ENCODE results near the gene DCXR.
A peak's percentile ranks its signal among the peaks of the same experiment; 100 is the strongest.

DCXR gene

GRCh38 chr17:82036634-82037091 lies 834 bp downstream of the DCXR start:
- DNase-seq, result no peak

- DNase-seq, result no peak
Measured at GRCh38 chr17:82035956-82036633, 1.4 kb downstream of the DCXR start.

GRCh38 chr17:82035488-82035887 lies 2.0 kb downstream of the DCXR start:
- DNase-seq, result no peak

- DNase-seq, result no peak
Measured at GRCh38 chr17:82034371-82035011, 3.0 kb downstream of the DCXR start.

- no peak for DNase-seq
Measured at GRCh38 chr17:82033359-82034085, 4.0 kb downstream of the DCXR start.

DNA sequence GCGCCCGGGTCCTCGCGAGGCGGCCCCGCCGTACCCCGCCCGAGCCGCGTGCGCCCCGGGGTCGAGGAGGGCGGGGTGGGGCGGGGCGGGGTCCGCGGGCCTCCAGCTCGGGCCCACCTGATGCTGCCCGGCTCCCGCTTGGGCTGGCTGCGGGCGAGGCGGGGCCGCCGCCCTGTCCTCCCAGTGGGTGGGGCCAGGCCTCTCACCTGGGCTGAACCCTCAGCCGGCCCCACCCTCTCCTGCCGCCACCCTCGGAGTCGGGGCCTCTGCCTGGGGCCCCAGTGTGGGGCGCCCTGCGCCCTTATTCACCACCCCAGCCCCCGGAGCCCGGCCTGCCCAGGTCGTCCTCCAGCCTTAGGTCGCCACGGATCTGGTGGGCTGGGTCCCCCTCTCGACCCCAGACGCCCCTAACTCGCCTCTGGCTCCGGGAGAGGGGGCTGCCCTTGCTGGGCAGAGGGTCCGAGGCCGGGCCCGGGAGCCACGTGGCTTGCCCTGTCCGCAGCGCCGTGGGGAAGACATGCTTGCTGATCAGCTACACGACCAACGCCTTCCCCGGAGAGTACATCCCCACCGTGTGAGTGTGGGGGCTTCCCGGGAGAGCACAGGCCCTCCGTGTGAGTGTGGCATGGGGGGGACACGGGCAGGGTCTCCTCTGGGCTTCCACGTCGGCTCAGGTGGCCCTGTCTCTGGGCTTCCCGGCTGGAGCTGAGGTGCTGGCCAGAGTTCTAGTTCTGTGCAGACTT lies 5.4 kb downstream of the DCXR start:
- DNase-seq, result no peak

DNA sequence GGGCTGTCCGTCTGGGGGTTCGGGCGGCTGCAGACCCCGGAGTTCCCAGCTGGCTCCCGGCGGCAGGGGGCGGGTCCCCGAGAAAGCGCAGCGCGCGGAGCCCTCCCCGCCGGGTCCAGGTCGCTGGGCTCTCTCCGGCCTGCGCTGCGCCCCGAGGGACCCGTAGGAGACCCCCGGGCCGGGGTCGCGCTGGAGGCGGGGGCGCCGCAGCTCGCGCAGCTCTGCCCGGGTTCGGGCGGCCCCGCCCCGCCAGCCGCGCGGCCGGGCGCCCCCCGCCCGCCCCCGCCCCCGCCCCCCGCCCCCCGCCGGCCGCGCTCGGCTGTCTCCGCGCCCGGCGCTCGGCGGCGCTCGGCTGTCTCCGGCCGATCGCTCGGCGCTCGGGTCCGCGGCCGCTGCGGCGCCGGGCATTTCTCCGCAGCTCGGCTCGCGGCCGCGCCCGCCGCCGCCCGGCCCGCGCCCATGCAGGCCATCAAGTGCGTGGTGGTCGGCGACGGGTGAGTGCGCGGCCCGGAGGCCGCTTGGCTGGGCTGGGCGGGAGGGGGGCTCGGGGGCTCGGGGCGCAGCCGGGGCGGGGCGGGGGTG lies 6.1 kb downstream of the DCXR start, which contains the start of gene RAC3:
Gene RAC3, plus strand, starts transcription at position 376 of the 582 bp plus-strand sequence. Its CDS starts 84 bp downstream, at position 460.
- no peak for DNase-seq

DNA sequence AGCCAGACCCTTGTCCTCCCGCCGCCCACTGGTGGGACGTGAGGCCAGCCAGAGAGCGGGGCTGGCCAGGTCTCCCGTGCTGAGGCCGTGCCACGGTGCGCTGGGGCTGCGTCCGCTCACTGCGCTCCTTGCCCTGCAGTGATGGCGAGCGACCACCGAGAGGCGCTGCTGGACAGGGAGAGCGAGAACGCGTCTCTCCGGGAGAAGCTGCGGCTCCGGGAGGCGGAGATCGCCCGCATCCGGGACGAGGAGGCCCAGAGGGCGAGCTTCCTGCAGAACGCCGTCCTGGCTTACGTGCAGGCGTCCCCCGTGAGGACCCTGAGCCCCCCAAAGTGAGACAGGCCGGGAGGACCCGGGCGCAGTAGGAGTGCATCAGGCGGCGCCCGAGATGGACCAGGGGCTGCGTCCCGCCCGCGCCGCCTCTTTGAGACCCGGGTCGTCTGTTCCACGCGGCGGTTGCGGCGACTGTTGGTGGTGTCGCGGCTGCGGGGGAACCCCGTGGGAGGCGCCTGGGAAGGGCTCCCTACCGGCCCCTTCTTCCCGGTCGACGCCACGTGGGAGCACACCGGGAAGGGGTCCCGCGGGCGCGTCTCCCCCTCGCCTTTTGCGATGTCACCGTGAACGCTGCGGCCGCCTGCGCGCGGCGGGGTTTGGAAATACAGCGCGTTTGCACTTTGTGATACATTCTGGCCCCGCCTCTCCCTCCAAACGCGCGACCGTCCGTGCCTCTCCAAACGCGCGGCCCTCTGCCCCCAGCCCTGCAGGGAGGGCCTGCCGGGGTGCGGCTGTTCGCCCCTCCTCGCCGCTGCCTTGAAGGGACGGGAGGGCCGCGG lies 6.8 kb downstream of the DCXR start:
- DNase-seq, result no peak

- no peak for DNase-seq
Measured at GRCh38 chr17:82029990-82030469, 7.5 kb downstream of the DCXR start.

GRCh38 chr17:82029391-82029790 lies 8.1 kb downstream of the DCXR start:
- DNase-seq, result no peak

DNA sequence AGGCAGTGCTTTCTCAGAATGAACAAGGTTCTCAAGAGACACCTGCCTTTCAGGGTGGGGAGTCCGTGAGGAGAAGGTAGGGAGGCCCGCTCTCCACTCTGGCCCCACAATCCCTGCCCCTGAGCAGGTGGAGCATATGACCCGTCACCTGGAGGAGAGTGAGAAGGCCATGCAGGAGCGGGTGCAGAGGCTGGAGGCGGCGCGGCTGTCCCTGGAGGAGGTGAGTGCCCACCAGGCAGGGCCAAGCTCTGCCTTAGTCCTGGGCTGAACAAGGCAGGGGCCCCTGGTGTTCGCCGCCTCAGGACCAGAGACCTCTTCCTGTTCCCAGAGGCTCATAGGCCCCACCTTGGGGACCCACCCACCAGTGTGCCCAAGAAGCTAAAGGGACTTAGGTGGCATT lies 8.5 kb downstream of the DCXR start:
- DNase-seq, result no peak

DNA sequence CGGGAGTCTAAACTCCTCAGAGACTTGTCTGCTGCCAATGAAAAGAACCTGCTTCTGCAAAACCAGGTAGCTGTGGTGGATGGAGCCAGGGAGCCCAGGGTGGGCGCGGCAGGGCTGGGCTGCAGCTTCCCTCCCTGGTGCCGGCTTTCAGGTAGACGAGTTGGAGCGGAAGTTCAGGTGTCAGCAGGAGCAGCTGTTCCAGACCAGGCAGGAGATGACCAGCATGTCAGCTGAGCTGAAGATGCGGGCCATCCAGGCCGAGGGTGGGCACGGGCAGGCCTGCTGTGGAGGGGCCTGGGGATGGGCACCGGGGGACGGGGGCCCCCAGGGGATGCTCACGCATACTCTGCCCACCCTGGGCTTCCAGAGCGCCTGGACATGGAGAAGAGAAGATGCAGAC lies 9.3 kb downstream of the DCXR start:
- DNase-seq, result no peak

- no peak for DNase-seq
Measured at GRCh38 chr17:82025401-82026107, 11.9 kb downstream of the DCXR start.

GRCh38 chr17:82024859-82025258 lies 12.6 kb downstream of the DCXR start:
- no peak for DNase-seq

GRCh38 chr17:82023447-82024241 lies 13.9 kb downstream of the DCXR start:
- no peak for DNase-seq

GRCh38 chr17:82022981-82023446 lies 14.5 kb downstream of the DCXR start, which contains the start of gene LRRC45:
TSS of gene LRRC45 (plus strand) at chr17:82023305. CDS start at chr17:82023644, 339 bp downstream.
- DNase-seq, result peak; percentile 92

DNA sequence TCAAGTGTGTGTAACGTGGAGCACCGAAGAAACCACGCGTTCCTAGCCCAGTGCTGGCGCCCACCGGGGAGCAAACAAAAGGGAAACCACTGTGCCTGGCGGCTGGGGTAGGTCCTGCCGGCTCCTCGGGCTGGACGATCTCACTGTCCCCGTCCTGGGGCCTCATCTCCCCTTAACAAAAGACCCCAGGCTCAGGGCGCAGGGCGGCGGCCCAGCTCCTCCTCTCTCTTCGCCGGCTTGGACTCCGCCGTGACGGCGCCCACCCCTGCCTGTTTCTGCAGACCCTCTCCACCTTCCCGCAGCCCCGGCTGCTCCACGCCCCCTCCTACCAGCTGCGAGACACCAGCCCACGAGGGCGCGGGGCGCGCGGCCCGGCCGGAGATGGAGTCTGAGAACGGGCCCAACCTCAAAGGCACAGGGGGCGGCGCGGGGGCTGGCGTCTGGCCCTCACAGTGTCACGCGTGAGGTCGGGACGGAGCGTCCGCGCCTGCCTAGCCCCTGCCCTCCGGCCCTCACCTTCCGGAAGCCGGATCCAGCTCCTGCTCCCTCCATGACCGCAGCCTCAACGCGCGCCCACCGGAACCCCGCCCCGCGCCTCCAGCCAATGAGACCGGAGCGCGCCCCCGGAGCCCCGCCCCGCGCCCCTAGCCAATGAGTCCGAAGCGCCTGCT lies 15.1 kb downstream of the DCXR start, which contains the start of gene CENPX:
Gene CENPX, minus strand, starts transcription at position 569 of the 671 bp plus-strand sequence. Its CDS starts 17 bp downstream, at position 552.
- DNase-seq, result no peak

GRCh38 chr17:82021900-82022309 lies 15.6 kb downstream of the DCXR start:
- DNase-seq, result no peak

Data from NCI-H187 treated with DMSO at 0.1 percent for 48 hours (cell line).